H1 (cell line): Measurements from ENCODE around the gene GRIA1. TPM values are rescaled to one million over a fixed set of nuclear protein-coding genes. Genes with fewer than 3 reads are reported as not detected.

ENCODE experiments used
- CTCF ChIA-PET: fragments of 300-600 bp; sonication (Branson Sonifier 250); formaldehyde crosslinking; loops from one replicate; lab custom pipeline; 2021; ENCODE audit not compliant: partially characterized antibody; lab: Charles Lee
- POLR2A ChIA-PET: fragments of 300-600 bp; sonication (Branson Sonifier 250); formaldehyde crosslinking; loops from one replicate; lab custom pipeline; 2021; ENCODE audit warnings: inconsistent platforms; ENCODE audit not compliant: partially characterized antibody; lab: Charles Lee
- DNase-seq, 2 experiments: peaks; one replicate each; pipeline versions ENCODE4 v3.0.0 to v3.0.0-alpha.2; 2010 to 2022; ENCODE audit warnings: low spot score in 2 of 2, low read depth in 1 of 2, mixed read lengths in 1 of 2
- FAIRE-seq: peaks from 2 replicates; lab custom pipeline; 2011; peaks lifted over from hg19 to GRCh38; lab: Jason Lieb, UNC
- H2AFZ ChIP-seq: 2 replicates; pipeline ENCODE4 v1.8.1; 2012; ENCODE audit warnings: low read length, inconsistent platforms
- H2AK5ac ChIP-seq: 2 replicates; pipeline ENCODE4 v1.6.1; 2013; ENCODE audit warnings: low read depth, low read length
- H2BK120ac ChIP-seq: replicated peaks from 2 replicates; pipeline ENCODE3; 2013; ENCODE audit warnings: low read depth, low read length, inconsistent platforms
- H2BK12ac ChIP-seq: 2 replicates; pipeline ENCODE4 v1.6.1; 2013; ENCODE audit warnings: low read depth, low read length
- H2BK15ac ChIP-seq: 2 replicates; pipeline ENCODE4 v1.6.1; 2013; ENCODE audit warnings: low read length
- H2BK20ac ChIP-seq: 2 replicates; pipeline ENCODE4 v1.6.1; 2013; ENCODE audit warnings: low read length
- H2BK5ac ChIP-seq: 2 replicates; pipeline ENCODE4 v1.6.1; 2013; ENCODE audit warnings: low read depth, low read length
- H3K14ac ChIP-seq: 2 replicates; pipeline ENCODE4 v1.6.1; 2013; ENCODE audit warnings: inconsistent platforms; ENCODE audit not compliant: insufficient read length
- H3K18ac ChIP-seq: 2 replicates; pipeline ENCODE4 v1.6.1; 2013; ENCODE audit warnings: low read length; ENCODE audit errors: extremely low read depth
- H3K23ac ChIP-seq: 2 replicates; pipeline ENCODE4 v1.6.1; 2013; ENCODE audit warnings: inconsistent platforms; ENCODE audit not compliant: insufficient read length
- H3K23me2 ChIP-seq: 2 replicates; pipeline ENCODE4 v1.6.1; 2013; ENCODE audit warnings: low read depth, low read length
- H3K27ac ChIP-seq: 2 replicates; pipeline ENCODE4 v1.6.1; 2011; ENCODE audit warnings: low read depth, low read length, inconsistent platforms
- H3K27me3 ChIP-seq, 4 experiments: replicated peaks in 1 of 4; 1 replicate in 1 of 4; 2 replicates in 3 of 4; pipeline versions ENCODE4 v1.6.1 to v1.8.1; 2011 to 2013; ENCODE audit warnings: low read length in 3 of 4, mild to moderate bottlenecking in 3 of 4, inconsistent platforms in 2 of 4, mixed read lengths in 2 of 4, moderate library complexity in 1 of 4; ENCODE audit not compliant: control insufficient read depth in 3 of 4, insufficient read depth in 3 of 4; ENCODE audit errors: extremely low read depth in 1 of 4
- H3K36me3 ChIP-seq, 4 experiments: 2 replicates each; pipeline versions ENCODE4 v1.6.1 to v1.8.1; 2011 to 2013; ENCODE audit warnings: mild to moderate bottlenecking in 4 of 4, low read length in 3 of 4, moderate library complexity in 2 of 4, control low read depth in 1 of 4, inconsistent platforms in 1 of 4; ENCODE audit not compliant: insufficient read depth in 4 of 4, control insufficient read depth in 2 of 4
- H3K4ac ChIP-seq: replicated peaks from 2 replicates; pipeline ENCODE3; 2013; ENCODE audit warnings: low read length, low read depth, mixed read lengths, inconsistent platforms; ENCODE audit not compliant: insufficient read length
- H3K4me1 ChIP-seq, 4 experiments: replicated peaks in 1 of 4; 1 replicate in 1 of 4; 2 replicates in 3 of 4; pipeline versions ENCODE4 v1.6.1 to v1.8.1; 2011 to 2013; ENCODE audit warnings: low read length in 3 of 4, inconsistent platforms in 2 of 4, mixed read lengths in 1 of 4; ENCODE audit not compliant: insufficient read depth in 4 of 4, control insufficient read depth in 3 of 4
- H3K4me2 ChIP-seq, 2 experiments: 2 replicates each; pipeline versions ENCODE4 v1.6.1 to v1.8.1; 2011 to 2013; ENCODE audit warnings: low read depth in 2 of 2, low read length in 2 of 2, control low read depth in 1 of 2, inconsistent platforms in 1 of 2, mild to moderate bottlenecking in 1 of 2; ENCODE audit not compliant: insufficient read depth in 1 of 2
- H3K4me3 ChIP-seq, 4 experiments: fragments of 200-600, 300-600 bp in 1 of 4; sonication (generic), shearing (Covaris generic), sonication (Bioruptor Twin) in 1 of 4; 2 replicates each; pipeline versions ENCODE4 v1.5.1 to v1.8.1; 2011 to 2016; ENCODE audit warnings: low read length in 4 of 4, low read depth in 3 of 4, control low read depth in 2 of 4, inconsistent platforms in 2 of 4, mild to moderate bottlenecking in 2 of 4, mixed read lengths in 1 of 4, moderate library complexity in 1 of 4; ENCODE audit not compliant: insufficient read depth in 2 of 4; ENCODE audit errors: extremely low read depth in 1 of 4
- H3K56ac ChIP-seq: replicated peaks from 2 replicates; pipeline ENCODE3; 2013; ENCODE audit warnings: low read depth, mild to moderate bottlenecking, mixed read lengths, low read length, inconsistent platforms; ENCODE audit not compliant: insufficient read length
- H3K79me1 ChIP-seq: 2 replicates; pipeline ENCODE4 v1.6.1; 2013; ENCODE audit warnings: low read depth, low read length, control low read depth
- H3K79me2 ChIP-seq, 2 experiments: 2 replicates each; pipeline versions ENCODE4 v1.6.1 to v1.8.1; 2012 to 2013; ENCODE audit warnings: low read length in 2 of 2, mild to moderate bottlenecking in 2 of 2, inconsistent platforms in 1 of 2; ENCODE audit not compliant: insufficient read depth in 2 of 2, control insufficient read depth in 1 of 2
- H3K9ac ChIP-seq, 4 experiments: replicated peaks in 1 of 4; 1 replicate in 1 of 4; 2 replicates in 3 of 4; pipeline versions ENCODE4 v1.6.1 to v1.8.1; 2011 to 2013; ENCODE audit warnings: low read depth in 3 of 4, low read length in 3 of 4, control low read depth in 2 of 4, mild to moderate bottlenecking in 2 of 4, moderate library complexity in 2 of 4, inconsistent platforms in 1 of 4; ENCODE audit errors: extremely low read depth in 1 of 4
- H3K9me3 ChIP-seq, 2 experiments: 2 replicates each; pipeline versions ENCODE4 v1.6.1 to v1.8.1; 2012 to 2013; ENCODE audit warnings: mild to moderate bottlenecking in 2 of 2, moderate library complexity in 2 of 2, control low read depth in 1 of 2, inconsistent platforms in 1 of 2, low read depth in 1 of 2, low read length in 1 of 2, mixed read lengths in 1 of 2; ENCODE audit not compliant: insufficient read depth in 2 of 2
- H4K20me1 ChIP-seq, 2 experiments: replicated peaks in 1 of 2; 2 replicates each; pipeline versions ENCODE3 to v1.8.1; 2011 to 2013; ENCODE audit warnings: inconsistent platforms in 2 of 2, low read length in 2 of 2, mild to moderate bottlenecking in 1 of 2; ENCODE audit not compliant: insufficient read depth in 2 of 2, control insufficient read depth in 1 of 2
- H4K5ac ChIP-seq: 2 replicates; pipeline ENCODE4 v1.6.1; 2013; ENCODE audit warnings: low read length, low read depth, mixed read lengths, inconsistent platforms; ENCODE audit not compliant: insufficient read length
- H4K8ac ChIP-seq: 2 replicates; pipeline ENCODE4 v1.8.0; 2013; ENCODE audit warnings: mild to moderate bottlenecking, moderate library complexity, low read length, inconsistent platforms; ENCODE audit not compliant: insufficient read depth; ENCODE audit errors: extremely low read depth
- H4K91ac ChIP-seq: replicated peaks from 2 replicates; pipeline ENCODE3; 2013; ENCODE audit warnings: low read length, mixed read lengths, inconsistent platforms; ENCODE audit not compliant: insufficient read length
- EGR1 ChIP-seq: IDR thresholded peaks from 2 replicates; pipeline ENCODE4 v1.6.1; 2011; ENCODE audit warnings: low read depth, low read length, borderline replicate concordance
- KDM4A ChIP-seq: IDR thresholded peaks from one replicate; pipeline ENCODE4 v1.7.1; 2012; ENCODE audit warnings: low read depth, mild to moderate bottlenecking, moderate library complexity, low read length, inconsistent platforms; ENCODE audit not compliant: severe bottlenecking
- MAFK ChIP-seq: IDR thresholded peaks from 2 replicates; pipeline ENCODE4 v1.6.1; 2012; ENCODE audit warnings: low read depth, mild to moderate bottlenecking, improper control_type of control experiment, low read length
- NRF1 ChIP-seq: IDR thresholded peaks from 2 replicates; pipeline ENCODE4 v1.6.1; 2011; ENCODE audit warnings: mild to moderate bottlenecking, low read depth, low read length, improper control_type of control experiment
- WGBS, 2 experiments: shearing (Covaris generic) in 1 of 2; methylation state at CpG; one replicate each; pipeline versions ENCODE4 v1.1.6 to v1.1.7; 2013 to 2015; ENCODE audit warnings: low lambda C conversion rate in 2 of 2, mixed read lengths in 2 of 2, inconsistent platforms in 1 of 2, low coverage in 1 of 2, missing lambda C conversion rate in 1 of 2; ENCODE audit not compliant: insufficient replicate concordance in 2 of 2, insufficient coverage in 1 of 2, insufficient read length in 1 of 2; ENCODE audit errors: extremely low coverage in 1 of 2, missing lambda C conversion rate in 1 of 2; 5-methylcytosine and 5-hydroxymethylcytosine counted together
- polyA plus RNA-seq, 7 experiments: library from polyadenylated mRNA; depleted of rRNA in 3 of 7; stranded (reverse) in 5 of 7; unstranded in 2 of 7; fragments of >200 nt in 5 of 7; fragments of 200-250 nt in 2 of 7; gene quantifications; 1 replicate in 5 of 7; 2 replicates in 1 of 7; 4 replicates in 1 of 7; pipeline versions ENCODE4 v1.2.1 to v1.2.3, GENCODE V29; 2011 to 2013; ENCODE audit warnings: missing spikeins in 2 of 7, mixed read lengths in 2 of 7
- total RNA-seq: library from RNA; stranded (reverse); fragmentation: NEBNext Ultra II Directional; extraction: Animal tissue kit (Norgen Biotek cat#: 25700); gene quantifications from 2 replicates; pipeline ENCODE4 v1.2.1, GENCODE V29; 2021
- TF ChIP-seq, protein P1 (sequence below): IDR thresholded peaks from 2 replicates; pipeline ENCODE4 v1.6.1; 2012; ENCODE audit warnings: inconsistent platforms

The GRIA1 gene
- total and polyA plus RNA-seq, 2 of the 8 experiments (the other 6 are each of a cell fraction or from before 2014, with no cell fraction given), result 0.97 to 2.5 TPM

DNA sequence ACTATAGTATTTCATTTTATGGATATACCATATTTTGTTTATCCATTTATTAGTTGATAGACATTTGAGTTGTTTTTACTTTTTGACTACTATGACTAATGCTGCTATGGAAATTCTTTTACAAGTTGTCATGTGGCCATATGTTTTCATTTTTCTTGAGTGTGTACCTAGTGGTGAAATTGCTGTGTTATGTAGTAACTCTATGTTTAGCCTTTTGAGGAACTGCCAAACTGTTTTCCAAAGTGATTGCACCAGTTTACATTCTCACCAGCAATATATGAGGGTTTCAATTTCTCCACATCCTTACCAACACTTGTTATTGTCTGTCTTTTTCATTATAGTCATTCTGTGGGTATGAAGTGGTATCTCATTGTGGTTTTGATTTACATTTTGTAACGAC is 75.4 kb downstream of the GRIA1 start:
- TF ChIP-seq NRF1 (no peak), EGR1 (no peak), MAFK (no peak), KDM4A (no peak)
- TF ChIP-seq, protein P1, sequence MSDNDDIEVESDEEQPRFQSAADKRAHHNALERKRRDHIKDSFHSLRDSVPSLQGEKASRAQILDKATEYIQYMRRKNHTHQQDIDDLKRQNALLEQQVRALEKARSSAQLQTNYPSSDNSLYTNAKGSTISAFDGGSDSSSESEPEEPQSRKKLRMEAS, result no peak
- TF ChIP-seq, all 59 proteins: peak for 0
- no peak for DNase-seq
- H3K56ac ChIP-seq, result no peak overlapping the region
- FAIRE-seq, result no peak
- no peak overlapping the region for H2BK20ac ChIP-seq
- no peaks in the 10 kb centered on the region for H3K79me2 ChIP-seq
- no peak overlapping the region for H3K4me2 ChIP-seq
- no peak overlapping the region for H2BK5ac ChIP-seq
- WGBS, 2 experiments, result 86% methylated on average over 1 of the region's 1 CpG; no CpG with 5 or more reads in 1 of the 2 experiments
- H4K20me1 ChIP-seq, result no peaks in the 10 kb centered on the region
- no peaks in the 10 kb centered on the region for H3K79me1 ChIP-seq
- no peak overlapping the region for H2BK15ac ChIP-seq
- H2BK120ac ChIP-seq, result no peak overlapping the region
- H3K9me3 ChIP-seq, result no peaks in the 10 kb centered on the region
- no peak overlapping the region for H3K23ac ChIP-seq
- H2AK5ac ChIP-seq, result no peak overlapping the region
- H3K14ac ChIP-seq, result no peak overlapping the region
- H3K27ac ChIP-seq, result no peak overlapping the region
- H3K27me3 ChIP-seq, result no peaks in the 10 kb centered on the region
- H3K18ac ChIP-seq, result no peak overlapping the region
- H2BK12ac ChIP-seq, result no peak overlapping the region
- H3K4me3 ChIP-seq, result no peak overlapping the region
- H3K36me3 ChIP-seq, result no peaks in the 10 kb centered on the region
- no peak overlapping the region for H2AFZ ChIP-seq
- no peak overlapping the region for H3K9ac ChIP-seq
- H3K4me1 ChIP-seq, result no peaks in the 10 kb centered on the region
- no peak overlapping the region for H4K91ac ChIP-seq
- POLR2A ChIA-PET, result no interaction called here
- no peak overlapping the region for H3K4ac ChIP-seq
- CTCF ChIA-PET, result no interaction called here
- no peaks in the 10 kb centered on the region for H3K23me2 ChIP-seq
- H4K5ac ChIP-seq, result no peak overlapping the region
- no peak overlapping the region for H4K8ac ChIP-seq
